ENCODE data around the gene ZFP1. TPM values are rescaled to one million over a fixed set of nuclear protein-coding genes. Genes with fewer than 3 reads are reported as not detected.
"Not testable (repeated sequence)": the region's sequence is repeated elsewhere in the genome, so short reads cannot be mapped to it uniquely, and the experiment has no call there.

Gene ZFP1
- total and polyA plus RNA-seq, 9 of the 15 experiments (the other 6 are each of a cell fraction or from before 2014, with no cell fraction given), result 2.6 to 14.7 (median 11.6) TPM

DNA sequence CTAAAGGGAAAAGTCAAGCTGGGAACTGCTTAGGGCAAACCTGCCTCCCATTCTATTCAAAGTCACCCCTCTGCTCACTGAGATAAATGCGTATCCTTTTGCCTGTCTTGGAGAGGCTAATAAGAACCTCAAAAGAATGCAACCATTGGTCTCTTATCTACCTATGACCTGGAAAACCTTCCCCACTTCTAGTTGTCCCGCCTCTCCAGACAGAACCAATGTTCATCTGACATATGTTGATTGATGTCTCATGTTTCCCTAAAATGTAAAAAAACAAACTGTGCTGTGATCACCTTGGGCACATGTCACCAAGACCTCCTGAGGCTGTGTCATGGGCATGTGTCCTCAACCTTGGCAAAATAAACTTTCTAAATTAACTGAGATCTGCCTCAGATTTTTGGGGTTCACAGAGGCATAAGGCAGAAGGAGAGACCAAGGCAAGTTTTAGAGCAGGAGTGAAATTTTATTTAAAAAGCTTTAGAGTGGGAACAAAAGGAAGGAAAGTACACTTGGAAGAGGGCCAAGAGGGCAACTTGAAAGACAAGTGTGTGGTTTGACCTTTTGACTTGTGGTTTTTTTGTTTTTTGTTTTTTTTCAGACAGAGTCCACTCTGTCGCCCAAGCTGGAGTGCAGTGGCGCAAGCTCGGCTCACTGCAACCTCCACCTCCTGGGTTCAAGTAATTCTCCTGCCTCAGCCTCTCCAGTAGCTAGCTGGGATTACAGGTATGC is 18.7 kb upstream of the ZFP1 start (continued):
- TF ChIP-seq ZBTB40 (IDR thresholded peaks at IDR 0.05) (peak; percentile 26; the same call in 1 of the 2 replicates), LCOR (CRISPR knock-in tag; IDR thresholded peaks at IDR 0.05) (0 out of 2 replicates have a peak, but pooled peaks have one; percentile 12), DPF2 (IDR thresholded peaks at IDR 0.05) (0 out of 2 replicates have a peak, but pooled peaks have one; percentile 51), HDAC2 (IDR thresholded peaks at IDR 0.05) (peak; percentile 51; the same call in 1 of the 2 replicates), ESRRA (IDR thresholded peaks at IDR 0.05; ENCODE audit: borderline replicate concordance, low read depth) (peak; percentile 90; the same call in 1 of the 2 replicates), CBFA2T3 (IDR thresholded peaks at IDR 0.05) (peak; percentile 34; the same call in 1 of the 2 replicates), SMARCE1 (IDR thresholded peaks at IDR 0.05) (peak; percentile 29; the same call in 1 of the 2 replicates)
- TF ChIP-seq ZBTB40 (CRISPR knock-in tag; IDR thresholded peaks at IDR 0.05), result not testable (repeated sequence)
- TF ChIP-seq, protein P1, sequence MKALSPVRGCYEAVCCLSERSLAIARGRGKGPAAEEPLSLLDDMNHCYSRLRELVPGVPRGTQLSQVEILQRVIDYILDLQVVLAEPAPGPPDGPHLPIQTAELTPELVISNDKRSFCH (CRISPR knock-in tag; IDR thresholded peaks at IDR 0.05), result not testable (repeated sequence)
- TF ChIP-seq, protein P1 (tag; IDR thresholded peaks at IDR 0.05), result peak; percentile 40; the same call in 1 of the 2 replicates

Measured in K562 (cell line).